ENCODE results near the gene MINAR1.

The MINAR1 gene

DNA sequence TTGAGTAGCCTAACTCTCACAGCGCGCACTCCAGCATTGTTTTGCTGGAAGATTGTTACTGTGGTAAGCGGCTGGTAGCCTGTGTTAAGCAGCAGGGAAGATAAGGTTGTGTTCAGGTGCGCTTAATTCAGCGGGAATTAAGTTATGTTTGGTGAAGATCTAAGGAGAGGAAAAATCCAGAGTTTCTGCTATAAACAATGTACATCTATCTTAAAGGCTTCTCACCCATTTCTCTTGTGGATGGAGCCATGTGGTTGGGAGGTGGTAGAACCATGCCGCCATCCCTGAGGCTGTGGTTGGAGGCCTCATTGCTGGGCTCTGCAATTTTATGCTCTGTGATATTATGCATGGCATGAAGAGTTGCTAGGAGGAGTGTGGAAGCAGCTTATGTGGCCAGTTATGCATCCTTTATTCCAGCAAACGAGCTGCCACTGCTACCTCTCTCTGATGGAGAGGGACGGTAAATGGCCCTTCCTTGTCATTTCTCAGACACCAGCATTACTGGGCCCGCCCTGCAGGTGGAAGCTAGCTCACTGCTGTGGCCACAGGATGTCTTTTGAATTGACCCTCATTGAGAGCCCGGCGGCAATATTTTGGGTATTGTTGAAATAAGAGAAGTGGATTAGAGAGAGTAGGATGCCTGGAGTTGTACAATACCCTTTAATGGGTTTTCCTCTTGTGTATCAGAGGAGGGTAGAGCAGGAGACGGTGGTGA lies 1.3 kb downstream of the MINAR1 start:
- no peak for DNase-seq

DNA sequence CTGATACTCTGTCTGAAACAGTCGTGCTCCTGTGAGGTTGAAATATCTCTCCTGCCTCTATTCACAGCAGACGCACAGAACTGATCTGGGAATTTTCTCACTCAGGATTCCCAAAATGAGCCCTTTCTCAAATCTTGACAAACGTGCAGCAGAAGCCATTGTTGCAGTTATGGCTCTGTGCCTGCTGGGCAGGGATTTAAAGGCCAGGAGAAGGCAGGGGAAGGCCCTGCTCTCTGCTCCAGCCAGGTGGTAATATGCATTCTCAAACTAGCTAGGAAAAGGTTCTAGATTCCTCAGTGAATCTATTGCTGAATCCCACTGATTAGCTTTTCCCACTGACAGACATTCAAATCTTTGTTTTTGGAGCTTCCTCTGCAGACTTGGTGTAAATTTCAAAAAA lies 2.2 kb downstream of the MINAR1 start:
- no peak for DNase-seq

DNA sequence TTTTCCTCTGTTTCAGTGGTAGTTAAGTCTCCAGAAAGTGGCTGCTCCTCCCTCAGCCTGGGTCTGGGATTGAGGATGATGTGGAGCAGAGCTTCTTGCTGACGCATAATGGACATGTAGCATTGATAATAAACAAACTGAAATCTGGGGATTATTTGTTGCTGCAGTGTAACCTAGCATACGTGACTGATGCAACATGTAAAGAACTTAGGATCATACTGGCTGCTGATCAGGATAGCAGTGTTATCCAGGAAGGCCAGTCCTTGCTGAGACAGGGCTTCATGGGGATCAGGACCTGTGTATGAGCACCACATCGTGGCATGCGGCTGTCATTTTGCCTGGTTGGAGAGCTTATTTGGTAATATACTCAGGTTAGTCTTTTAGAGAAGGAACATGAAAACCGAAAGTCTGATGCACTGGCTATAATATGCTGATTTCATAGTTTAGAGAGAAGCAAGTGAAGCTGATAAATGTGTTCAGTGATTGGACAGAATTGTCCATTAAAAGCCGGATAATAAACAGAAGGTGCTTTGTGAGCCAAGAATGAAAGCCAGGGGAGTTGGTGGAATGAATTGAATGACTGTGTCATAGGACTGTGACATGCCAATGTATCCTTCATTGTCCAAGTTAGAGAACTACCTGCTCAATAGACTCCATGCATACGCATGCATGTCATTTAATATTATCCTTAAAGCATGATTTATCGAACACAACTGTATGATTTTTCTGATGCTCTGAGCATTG lies 4.1 kb downstream of the MINAR1 start:
- no peak for DNase-seq

DNA sequence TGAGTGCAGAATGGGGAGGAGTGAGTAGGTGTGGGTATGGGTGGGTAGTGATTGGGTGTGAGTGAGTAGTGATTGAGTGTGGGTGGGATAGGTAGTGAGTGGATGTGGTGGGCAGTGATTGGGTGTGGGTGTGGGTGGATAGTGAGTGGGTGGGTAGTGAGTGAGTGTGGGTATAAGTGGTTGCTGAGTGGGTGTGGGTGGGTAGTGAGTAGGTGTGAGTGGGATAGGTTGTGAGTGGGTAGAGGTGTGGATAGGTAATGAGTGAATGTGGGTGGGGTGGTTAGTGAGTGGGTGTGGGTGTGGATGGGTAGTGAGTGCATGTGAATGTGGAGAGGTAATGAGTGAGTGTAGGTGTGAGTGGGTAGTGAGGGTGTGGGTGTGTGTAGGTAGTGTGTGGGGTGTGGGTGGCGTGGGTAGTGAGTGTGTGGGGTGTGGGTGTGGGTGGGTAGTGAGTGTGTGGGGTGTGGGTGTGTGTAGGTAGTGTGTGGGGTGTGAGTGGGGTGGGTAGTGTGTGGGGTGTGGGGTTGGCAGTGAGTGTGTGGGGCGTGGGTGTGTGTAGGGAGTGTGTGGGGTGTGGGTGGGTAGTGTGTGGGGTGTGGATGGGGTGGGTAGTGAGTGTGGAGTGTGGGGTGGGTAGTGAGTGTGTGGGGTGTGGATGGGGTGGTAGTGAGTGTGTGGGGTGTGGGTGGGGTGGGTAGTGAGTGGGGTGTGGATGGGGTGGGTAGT lies 5.3 kb downstream of the MINAR1 start:
- DNase-seq, result no peak

DNA sequence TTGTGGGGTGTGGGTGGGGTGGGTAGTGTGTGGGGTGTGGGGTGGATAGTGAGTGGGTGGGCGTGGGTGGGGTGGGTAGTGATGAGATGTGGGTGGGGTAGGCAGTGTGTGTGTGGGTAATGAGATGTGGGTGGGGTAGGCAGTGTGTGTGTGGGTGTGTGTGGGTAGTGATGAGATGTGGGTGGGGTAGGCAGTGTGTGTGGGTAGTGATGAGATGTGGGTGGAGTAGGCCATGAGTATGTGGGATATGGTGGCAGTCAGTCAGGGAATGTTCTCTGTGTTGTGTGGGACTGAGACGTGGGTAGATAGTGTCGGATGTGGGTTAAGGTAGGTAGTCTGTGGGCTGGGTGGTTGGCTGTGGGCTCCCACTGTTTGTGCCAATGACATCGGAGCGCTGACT lies 7.1 kb downstream of the MINAR1 start:
- no peak for DNase-seq

DNA sequence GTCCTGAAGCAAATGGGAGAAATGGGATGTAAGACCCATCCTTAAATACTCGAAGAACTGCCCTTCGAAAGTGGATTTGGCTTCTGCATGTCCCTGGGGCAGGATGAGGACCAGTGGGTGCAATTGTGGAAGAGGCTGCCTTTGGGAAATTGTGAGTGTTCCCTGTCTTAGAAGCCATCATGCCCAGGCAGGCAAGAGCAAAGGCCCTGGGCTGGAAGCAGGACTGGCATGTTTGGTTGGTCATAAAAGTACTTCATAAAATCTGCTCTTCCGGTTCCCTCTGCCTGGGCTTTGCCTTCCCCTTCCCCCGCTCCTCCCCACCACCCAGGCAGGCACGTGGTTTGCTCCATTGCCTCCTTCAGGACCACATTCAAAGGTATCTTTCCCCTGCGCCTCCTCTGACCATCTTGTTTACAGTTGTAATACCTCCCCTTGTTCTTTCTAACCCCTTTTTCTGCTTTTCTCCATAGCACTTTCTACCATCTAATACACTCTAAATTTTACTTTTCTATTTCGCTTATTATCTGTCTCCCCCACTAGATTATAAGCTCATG lies 8.3 kb downstream of the MINAR1 start:
- no peak for DNase-seq

DNA sequence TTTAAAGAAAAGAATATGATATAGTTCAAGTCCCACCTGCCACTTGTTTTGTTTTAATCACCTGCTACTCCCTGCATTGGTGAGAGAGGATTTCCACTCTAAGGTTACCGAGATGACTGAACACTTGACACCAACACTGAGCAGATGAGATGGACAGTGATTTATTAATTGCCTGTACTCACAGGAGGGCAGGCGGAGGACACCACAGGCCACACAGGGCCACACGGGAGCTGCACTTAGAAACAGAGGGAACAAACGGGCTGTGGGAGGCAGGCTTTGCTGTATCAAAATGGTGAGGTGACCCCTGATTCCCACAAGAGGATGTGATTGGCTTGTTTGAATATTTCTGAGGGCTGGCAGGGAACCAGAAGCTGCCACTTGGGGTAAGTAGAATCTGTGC lies 10.8 kb downstream of the MINAR1 start:
- no peak for DNase-seq

DNA sequence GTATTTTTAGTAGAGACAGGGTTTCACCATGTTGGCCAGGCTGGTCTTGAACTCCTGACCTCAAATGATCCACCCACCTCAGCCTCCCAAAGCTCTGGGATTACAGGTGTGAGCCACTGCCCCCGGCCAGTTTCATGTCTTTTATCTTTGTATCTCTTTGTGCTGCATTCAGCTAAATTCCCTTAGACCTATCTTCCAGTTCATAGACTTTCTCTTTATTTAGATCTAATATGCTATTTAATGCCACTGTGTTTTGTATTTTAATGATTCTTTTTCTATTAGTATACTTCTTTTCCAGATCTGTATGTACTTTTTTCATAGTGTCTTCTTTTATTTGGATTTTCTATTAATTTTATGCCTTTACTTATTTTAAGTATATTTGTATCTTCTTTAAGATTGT lies 14.9 kb downstream of the MINAR1 start:
- no peak for DNase-seq

DNA sequence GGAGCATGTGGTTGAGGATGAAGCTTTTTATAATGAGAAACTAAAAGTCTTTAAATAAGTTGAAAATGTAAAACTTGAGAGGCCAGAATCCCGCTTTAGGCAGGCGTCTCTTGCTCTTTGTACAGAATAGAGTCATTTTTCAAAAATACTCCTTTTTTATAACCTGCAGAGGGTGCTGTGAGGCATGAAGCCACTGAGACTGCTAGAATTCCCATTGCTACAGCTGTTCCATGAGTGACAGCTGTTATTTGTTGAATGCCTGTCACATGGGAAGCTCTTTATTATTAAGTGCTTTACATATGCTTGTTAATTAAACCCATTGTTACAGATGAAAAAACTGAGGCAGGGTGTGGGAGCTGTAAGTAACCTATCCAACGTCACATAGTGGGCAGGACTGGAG lies 18.5 kb downstream of the MINAR1 start:
- DNase-seq, result no peak

DNA sequence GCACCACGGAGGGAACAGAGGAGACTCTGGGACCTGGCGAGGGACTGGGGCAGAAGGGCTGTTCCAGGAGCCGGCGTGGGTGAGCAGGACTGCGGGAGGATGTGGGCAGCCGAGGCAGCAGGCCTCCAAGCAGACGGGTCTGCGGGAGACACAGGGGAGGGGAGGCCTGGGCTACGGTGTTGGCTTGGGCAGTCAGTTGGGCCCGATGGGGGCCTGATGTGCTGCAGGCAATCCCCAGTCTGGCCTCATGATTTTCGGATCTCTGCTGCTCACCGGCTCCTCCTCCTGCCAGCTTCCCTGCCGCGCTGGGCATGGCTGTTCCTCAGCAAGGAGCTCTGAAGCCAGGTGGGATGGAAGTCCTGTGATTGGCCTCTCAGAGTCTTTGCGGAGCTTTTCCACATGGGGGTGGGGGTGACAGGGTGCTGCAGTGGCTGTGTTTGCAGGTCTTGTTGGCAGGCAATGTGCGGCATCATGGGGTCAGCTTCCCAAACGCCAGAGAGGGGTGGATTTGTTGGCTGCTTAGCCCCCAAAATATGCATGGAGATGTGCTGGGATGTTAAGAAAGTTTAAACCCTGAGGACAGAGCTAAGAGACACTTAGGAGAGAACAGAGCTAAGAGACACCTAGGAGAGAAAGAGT lies 19.3 kb downstream of the MINAR1 start:
- no peak for DNase-seq

DNA sequence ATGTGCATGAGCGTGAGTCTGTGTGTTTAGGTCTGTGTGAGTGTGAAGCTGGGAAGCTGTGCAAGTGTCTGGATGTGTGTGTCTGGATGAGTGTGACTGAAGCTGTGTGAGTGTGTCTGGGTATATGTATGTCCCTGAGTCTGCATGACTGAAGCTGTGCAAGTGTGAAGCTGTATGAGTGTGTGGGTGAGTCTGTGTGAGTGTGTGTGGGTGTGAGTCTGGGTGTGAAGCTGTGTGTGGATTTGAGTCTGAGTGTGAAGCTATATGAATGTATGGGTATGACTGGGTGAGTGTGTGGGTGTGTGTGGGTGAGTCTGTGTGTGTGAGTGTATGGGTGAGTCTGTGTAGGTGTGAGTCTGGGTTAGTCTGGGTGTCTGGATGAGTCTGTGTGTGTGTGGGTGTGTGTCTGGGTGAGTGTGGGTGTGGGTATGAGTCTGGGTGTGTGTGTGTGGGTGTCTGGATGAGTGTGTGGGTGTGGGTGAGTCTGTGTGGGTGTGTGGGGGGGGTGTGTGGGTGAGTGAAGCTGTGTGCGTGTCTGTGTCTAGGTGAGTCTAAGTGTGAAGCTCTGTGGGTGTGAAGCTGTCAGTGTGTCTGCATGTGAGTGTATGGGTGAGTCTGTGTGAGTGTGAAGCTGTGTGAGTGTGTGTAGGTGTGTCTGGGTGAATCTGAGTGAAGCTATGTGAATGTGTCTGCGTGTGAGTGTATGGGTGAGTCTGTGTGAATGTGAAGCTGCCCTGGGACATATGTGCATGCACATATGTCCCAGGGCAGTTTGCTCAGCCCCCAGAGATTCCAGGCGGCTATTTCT lies 20.3 kb downstream of the MINAR1 start:
- DNase-seq, result no peak

DNA sequence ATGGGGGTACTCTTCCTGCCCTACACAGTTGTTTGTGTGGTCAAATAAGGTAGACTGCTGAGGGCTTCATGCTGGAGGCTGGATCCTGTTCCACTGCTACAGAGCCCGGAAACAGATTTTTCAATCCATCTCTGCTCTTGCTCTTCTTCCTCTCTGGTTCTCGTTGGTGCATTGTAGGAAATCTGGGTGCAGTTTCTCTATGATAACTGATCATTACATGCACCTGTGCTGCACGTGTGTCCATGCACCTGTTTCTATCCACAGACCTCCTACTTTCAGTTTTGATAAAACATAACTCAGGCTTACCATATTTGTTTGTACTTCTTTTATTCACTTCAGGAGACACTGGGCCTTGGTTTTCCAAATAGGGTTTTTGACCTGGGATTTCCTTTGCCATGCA lies 21.3 kb downstream of the MINAR1 start:
- no peak for DNase-seq

DNA sequence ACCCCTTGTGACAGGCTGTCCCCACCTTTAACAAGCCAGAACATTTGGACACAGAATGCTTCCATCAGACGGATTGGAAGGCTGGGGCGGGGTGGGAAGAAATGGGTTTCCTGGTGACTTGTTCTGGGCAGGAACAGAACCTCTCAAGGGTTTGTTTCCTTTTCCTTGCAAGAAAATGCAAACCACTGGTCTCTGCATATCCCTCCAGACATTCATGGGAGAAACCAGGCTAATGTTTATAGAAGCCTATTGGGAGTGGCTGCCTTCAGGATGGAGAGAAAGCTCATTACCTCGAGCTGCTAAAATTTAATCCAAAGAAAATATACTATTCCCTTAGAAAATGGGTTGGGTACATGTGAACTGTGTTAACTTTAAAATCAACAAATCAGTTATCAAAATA lies 21.9 kb downstream of the MINAR1 start:
- no peak for DNase-seq

DNA sequence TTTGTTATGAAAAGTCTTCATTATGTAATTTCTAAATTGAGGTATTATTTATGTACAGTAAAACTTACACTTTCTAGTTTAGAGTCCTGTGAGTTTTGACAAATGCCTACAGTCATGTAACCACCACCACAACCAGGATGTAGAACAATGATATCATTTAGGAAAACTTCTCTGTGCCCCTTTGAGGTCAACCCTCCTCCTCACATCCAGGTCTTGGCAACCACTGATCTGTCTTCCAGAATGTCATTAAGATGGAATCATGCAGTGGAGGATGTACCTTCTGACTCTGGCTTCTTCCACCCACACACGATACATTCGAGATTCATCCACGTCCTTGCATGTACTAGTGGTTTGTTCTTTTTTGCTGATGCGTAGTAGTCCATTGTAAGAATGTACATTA lies 23.2 kb downstream of the MINAR1 start:
- DNase-seq, result no peak

DNA sequence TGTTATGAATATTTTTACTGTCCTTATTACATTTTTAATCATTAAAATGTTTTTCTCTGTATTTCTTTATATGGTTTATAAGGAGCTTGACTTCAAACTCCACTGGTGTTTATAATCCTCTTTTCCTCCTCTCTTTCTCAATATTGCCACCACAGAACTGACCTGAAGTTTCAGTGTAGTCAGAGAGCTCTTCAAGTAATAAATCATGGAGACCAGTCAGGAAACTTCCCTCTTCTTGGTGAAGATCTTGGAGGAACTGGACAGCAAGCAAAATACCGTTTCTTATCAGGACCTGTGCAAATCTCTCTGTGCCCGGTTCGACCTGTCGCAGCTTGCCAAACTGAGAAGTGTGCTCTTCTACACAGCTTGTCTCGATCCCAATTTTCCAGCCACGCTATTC lies 23.8 kb downstream of the MINAR1 start:
- DNase-seq, result no peak

DNA sequence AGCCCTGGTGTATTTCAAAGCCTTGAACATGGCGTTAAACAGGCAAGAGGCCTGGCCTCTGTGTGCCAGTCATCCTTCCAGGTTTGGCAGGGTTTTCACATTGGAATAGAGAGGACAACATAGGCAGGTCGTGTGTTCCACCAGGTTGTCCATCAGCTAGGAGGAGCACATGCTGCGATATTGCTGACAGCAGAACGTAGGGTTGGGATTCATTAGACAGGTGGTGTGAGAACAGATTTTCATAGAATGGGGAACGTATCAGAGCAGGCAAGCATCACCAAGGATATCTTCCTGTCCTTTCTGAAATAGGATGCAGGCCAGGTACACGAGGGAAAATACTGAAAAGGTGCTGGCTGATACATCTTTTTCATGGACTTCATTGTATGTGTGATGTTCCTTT lies 26.4 kb downstream of the MINAR1 start:
- no peak for DNase-seq

DNA sequence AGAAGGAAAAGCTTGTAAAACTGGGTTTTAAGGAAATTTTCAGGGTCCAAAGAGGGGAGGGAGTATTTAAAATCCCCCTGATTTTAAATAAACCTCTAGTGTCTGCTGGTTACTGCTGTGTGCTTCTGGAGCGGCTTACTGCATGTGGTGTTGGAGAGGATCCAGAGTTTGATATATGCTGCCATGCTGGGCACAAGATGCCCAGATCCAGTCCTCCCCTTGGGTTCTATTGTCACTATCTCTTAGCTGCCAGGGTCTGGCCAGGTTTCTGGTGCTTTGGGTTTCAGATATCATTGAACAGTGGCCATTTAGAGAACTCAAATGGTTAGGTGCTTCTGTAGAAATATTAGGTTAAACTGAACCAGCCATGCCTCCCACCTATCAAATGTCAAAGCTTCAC lies 27.5 kb downstream of the MINAR1 start:
- no peak for DNase-seq

DNA sequence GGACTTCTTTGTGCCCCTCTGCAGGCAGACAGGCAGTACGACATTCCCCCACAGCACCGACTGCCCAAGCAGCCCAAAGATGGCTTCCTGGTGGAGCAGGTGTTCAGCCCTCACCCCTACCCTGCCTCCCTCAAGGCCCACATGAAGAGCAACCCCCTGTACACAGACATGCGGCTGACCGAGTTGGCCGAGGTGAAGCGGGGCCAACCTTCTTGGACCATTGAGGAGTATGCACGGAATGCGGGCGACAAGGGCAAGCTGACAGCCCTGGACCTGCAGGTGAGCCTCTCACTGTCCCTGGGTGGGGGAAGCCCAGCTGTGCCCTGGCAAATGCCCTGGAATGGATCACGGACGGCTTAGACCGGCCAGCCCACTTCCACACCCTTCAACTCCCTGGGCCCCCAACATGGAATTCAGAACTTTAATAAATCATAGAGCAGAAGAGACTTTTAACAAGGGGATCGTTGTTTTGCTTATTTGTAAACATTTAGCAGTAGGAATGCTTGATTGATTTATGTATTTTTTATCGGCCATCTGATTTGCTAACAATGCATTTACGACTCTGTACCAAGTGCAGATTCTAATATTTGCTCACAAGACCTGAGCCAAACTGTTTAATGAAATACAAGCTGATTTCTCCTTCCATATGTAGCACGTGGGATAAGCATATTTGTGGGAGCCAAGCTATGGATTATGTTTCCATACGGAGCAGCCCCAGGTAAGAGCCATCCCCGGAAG lies 31.1 kb downstream of the MINAR1 start:
- no peak for DNase-seq

DNA sequence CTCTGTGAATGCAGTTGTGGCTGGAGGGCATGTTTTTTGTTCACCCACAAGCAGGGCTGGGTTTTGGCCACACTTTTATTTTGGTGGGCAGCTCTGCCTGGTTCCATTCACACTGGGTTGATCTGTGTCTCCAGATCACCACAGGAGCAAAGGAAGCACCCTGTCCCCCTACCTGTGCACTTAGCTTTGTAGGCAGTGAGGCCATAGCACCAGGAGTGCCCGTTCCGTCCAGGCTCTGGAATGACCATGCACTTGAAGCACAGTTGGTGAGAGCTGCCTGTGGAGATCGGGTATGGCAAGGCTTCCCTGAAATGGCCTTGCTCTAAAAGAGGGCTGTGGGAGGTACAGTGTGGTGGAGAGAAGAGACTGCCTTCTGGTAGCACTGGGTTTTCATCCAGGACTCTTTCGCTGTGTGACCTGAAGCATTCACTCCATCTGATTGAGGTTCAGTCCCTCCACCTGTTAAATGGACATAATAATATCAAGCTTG lies 31.7 kb downstream of the MINAR1 start:
- DNase-seq, result no peak

DNA sequence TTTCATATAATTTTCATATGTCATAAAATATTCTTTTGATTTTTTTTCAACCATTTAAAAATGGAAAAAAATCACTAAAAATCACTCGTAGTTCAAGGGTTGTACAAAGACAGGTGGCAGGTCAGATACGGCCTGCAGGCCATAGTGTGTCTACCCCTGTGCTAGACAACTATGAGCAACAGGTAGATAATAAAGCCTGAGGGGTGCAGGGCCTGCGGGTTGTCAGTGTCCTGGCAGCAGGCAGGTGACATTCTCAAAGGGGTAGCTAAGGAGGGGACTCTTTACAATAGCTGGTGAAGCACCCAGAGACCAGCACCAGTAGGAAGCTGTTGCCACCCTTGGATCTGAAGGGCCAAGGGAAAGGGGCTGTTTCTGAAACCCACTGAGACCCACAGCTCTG lies 34.4 kb downstream of the MINAR1 start:
- no peak for DNase-seq

DNA sequence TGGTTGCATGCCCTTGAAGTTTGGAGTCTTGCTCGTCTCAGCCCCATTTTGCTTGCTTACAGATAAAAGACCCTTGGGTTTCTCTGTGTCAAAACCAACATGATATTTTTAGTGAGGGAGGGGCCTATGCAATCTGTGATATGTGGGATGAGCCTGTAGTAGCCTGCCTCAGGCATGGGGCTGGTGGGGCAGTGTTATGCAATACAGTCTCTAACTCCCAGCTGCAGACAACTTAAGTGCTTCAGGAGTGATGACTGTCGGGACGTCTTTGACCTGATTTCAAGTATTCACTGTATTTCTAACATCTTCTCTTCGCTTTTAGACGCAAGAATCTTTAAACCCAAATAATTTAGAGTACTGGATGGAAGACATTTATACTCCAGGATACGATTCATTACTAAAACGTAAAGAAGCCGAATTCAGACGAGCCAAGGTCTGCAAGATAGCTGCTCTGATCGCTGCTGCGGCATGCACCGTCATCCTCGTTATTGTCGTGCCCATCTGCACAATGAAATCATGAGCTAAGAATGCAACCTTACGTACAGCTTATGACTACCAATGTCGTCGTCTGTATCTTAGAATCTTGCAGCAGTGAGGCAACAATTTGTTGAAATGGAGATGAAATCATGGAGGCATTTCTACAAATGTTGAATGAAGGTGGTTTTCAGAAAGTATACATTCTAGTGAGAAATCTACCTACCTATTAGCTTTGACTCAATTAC lies 35.9 kb downstream of the MINAR1 start:
- no peak for DNase-seq
